Measurements from ENCODE around the gene LY6G5B.
A peak's percentile ranks its signal among the peaks of the same experiment; 100 is the strongest.

The LY6G5B gene, protein sequence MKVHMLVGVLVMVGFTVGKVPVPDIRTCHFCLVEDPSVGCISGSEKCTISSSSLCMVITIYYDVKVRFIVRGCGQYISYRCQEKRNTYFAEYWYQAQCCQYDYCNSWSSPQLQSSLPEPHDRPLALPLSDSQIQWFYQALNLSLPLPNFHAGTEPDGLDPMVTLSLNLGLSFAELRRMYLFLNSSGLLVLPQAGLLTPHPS

DNA sequence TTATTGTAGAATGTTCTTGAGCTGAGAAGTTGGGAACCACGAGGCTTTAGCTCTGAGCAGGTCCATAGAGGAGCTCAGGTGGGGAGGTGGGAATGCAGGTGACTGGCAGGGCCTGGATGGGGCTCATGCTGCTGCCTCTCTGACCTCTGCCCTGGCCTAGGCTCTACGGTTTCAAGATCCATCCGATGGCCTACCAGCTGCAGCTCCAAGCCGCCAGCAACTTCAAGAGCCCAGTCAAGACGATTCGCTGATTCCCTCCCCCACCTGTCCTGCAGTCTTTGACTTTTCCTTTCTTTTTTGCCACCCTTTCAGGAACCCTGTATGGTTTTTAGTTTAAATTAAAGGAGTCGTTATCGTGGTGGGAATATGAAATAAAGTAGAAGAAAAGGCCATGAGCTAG is at the start of gene LY6G5B:
TSS of gene LY6G5B (plus strand) at position 301 of the 400 bp plus-strand sequence. CDS start 975 bp downstream, outside the sequence.
- H3K4me3 Mint-ChIP-seq = no peak within 1 kb of the TSS
- H3K36me3 Mint-ChIP-seq (ENCODE audit: insufficient read depth) = peaks cover 41% of the 10 kb centered on the region
- H3K9me3 Mint-ChIP-seq = no peaks in the 10 kb centered on the region
- no peaks in the 10 kb centered on the region for H3K27me3 Mint-ChIP-seq
- DNase-seq (ENCODE audit: low spot score in 2 of 2) (no peak), ATAC-seq (replicated peaks; ENCODE audit: extremely low read depth, poor library complexity, severe bottlenecking) (no peak)
- H3K27ac Mint-ChIP-seq (ENCODE audit: low read depth) = no peak within 1 kb of the TSS
- H3K4me1 Mint-ChIP-seq = peaks cover 24% of the 10 kb centered on the region

DNA sequence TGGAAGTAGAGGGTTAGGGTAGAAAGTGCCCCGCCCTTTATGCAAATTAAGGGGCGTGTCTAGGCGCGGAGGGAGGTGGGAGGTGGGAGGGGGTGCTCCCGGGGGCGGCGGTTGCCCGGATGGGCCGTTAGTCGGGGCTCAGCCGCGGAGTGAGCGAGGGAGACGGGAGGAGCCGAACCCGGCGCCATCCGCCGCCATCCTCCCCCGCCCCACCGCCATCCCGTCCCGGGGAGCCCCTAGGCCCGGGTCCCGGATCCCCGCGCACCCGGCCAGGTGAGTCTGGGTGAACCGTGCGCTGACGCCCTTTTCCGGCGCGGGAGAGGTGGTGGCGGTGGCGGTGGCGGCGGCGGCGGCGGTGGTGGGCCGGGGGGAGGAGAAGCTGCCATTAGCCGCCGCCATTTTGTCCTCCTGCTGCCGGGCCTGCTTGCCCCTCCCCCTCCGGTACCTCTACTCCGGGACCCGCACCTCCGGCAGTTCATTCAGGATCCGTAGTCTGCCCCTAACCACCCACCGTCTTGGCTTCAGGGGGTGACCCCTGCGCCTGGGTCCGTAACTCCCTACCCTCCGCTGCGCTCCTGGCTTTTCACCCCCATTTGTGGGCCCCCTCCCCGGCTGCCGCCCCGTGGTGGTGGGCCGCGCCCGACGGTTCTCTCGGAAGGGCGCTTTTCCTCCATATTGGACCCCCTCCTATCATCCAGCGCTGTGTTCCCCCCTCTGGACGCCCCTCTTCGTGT is 49.0 kb upstream of the LY6G5B start, which contains the start of gene PRRC2A:
TSS of gene PRRC2A (plus strand) at position 130 of the 734 bp plus-strand sequence. CDS start 2,075 bp downstream, outside the sequence.
- Mint-ChIP-seq H3K9me3 (no peaks in the 10 kb centered on the region), H3K27ac (ENCODE audit: low read depth) (peak within 1 kb of the TSS; percentile 94), H3K4me1 (peaks cover 23% of the 10 kb centered on the region), H3K36me3 (ENCODE audit: insufficient read depth) (peaks cover 46% of the 10 kb centered on the region), H3K27me3 (no peaks in the 10 kb centered on the region), H3K4me3 (peak within 1 kb of the TSS; percentile 80)
- ATAC-seq (replicated peaks; ENCODE audit: extremely low read depth, poor library complexity, severe bottlenecking) = peak; percentile 18
- DNase-seq (ENCODE audit: low spot score in 2 of 2) = no peak

DNA sequence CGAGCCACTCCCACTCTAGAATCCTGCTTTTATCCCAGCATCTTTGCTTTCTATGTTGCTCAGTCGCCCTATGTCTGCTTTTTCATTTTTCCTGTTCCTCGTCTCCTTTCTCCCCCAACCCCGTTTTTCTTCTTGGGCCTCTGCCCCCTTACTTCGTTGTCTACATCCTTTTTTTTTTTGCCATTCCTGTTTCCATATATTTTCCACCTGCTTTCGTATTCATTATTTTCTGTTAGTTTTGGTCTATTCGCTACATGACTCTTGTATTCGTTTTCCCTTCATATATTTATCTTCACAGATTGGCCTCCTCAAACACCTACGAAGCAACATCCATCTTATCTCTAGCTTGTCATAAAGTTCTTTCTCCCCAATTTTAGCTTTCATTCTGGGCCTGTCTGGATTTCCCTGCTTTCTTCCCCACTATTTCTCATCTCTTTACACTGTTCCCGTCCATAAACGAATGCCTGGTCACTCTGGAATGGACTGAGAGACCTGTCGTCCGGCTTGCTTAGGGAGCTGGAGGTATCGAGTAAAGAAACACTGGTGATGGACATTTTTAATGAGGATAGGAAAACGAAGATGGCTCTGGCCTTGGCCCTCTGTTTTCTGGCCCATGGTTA is 48.3 kb upstream of the LY6G5B start:
- peaks cover 19% of the 10 kb centered on the region for H3K4me1 Mint-ChIP-seq
- DNase-seq (ENCODE audit: low spot score in 2 of 2) = no peak
- ATAC-seq (replicated peaks; ENCODE audit: extremely low read depth, poor library complexity, severe bottlenecking) = no peak
- no peaks in the 10 kb centered on the region for H3K27me3 Mint-ChIP-seq
- H3K27ac Mint-ChIP-seq (ENCODE audit: low read depth) = peak overlapping the region; percentile 94
- H3K9me3 Mint-ChIP-seq = no peaks in the 10 kb centered on the region
- H3K4me3 Mint-ChIP-seq = peak overlapping the region; percentile 80
- H3K36me3 Mint-ChIP-seq (ENCODE audit: insufficient read depth) = peaks cover 52% of the 10 kb centered on the region

DNA sequence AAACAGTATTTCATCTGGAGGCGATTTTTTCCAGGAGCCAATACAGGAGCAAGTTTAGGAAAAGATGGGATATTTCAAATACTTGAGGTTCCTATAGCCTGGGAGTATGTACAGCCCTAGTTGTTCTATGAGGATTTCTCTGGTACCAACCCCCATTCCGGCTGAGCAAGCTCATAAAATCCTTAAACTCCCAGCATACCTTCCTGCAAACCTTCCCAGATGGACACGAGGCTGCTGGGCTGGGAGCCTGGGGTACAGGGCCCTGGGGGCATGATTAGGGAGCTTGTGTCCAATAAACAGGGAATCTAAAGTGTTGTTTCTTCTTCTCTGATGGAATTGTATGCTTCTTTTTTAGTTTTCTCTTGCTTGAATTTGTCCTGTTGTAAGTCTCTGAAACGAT is 47.8 kb upstream of the LY6G5B start:
- H3K36me3 Mint-ChIP-seq (ENCODE audit: insufficient read depth) = peaks cover 56% of the 10 kb centered on the region

DNA sequence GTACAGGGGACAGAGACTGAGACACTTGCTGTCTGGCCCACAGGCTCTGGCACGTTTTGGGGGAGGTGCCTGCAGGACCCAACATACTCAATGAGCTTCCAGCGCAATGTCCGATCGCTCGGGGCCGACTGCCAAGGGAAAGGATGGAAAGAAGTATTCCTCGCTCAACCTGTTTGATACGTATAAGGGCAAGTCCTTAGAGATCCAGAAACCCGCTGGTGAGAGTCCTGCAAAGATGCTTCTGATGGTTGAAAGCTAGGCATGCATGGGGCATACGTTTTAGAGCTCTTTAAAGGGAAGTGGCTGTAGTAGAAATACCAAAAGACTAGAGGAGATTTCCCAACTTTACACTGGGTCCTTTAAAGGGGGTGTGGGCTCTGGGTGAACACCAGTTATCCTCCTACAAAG is 47.1 kb upstream of the LY6G5B start:
- Mint-ChIP-seq H3K36me3 (ENCODE audit: insufficient read depth) (peaks cover 63% of the 10 kb centered on the region), H3K4me3 (no peak overlapping the region), H3K4me1 (peaks cover 25% of the 10 kb centered on the region), H3K9me3 (no peaks in the 10 kb centered on the region), H3K27me3 (no peaks in the 10 kb centered on the region), H3K27ac (ENCODE audit: low read depth) (peak overlapping the region; percentile 94)
- ATAC-seq (replicated peaks; ENCODE audit: extremely low read depth, poor library complexity, severe bottlenecking) (no peak), DNase-seq (ENCODE audit: low spot score in 2 of 2) (no peak)

More for the DNA sequence above, 47.8 kb upstream of the LY6G5B start:
- DNase-seq (ENCODE audit: low spot score in 2 of 2) (no peak), ATAC-seq (replicated peaks; ENCODE audit: extremely low read depth, poor library complexity, severe bottlenecking) (no peak)
- Mint-ChIP-seq H3K9me3 (no peaks in the 10 kb centered on the region), H3K4me1 (peaks cover 21% of the 10 kb centered on the region), H3K27me3 (no peaks in the 10 kb centered on the region), H3K27ac (ENCODE audit: low read depth) (peak overlapping the region; percentile 94), H3K4me3 (peak overlapping the region; percentile 80)

DNA sequence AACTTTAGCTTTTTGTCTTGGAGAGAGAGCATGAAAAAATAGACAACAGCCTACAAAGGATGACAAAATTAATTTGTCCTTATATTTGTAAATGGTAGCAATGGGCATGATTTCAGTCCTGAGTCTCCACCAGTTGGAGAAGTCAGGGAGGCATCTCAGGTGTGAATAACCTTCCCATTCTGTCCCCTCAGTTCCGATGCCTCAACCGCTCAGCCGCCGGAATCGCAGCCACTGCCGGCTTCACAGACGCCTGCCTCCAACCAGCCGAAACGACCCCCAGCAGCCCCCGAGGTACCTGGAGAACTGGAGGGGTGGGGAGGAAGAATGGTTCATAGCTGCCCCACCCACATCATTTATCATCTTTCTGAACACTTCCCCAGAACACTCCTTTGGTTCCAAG is 45.7 kb upstream of the LY6G5B start:
- no peak overlapping the region for H3K4me3 Mint-ChIP-seq
- H3K36me3 Mint-ChIP-seq (ENCODE audit: insufficient read depth) = peaks cover 74% of the 10 kb centered on the region

DNA sequence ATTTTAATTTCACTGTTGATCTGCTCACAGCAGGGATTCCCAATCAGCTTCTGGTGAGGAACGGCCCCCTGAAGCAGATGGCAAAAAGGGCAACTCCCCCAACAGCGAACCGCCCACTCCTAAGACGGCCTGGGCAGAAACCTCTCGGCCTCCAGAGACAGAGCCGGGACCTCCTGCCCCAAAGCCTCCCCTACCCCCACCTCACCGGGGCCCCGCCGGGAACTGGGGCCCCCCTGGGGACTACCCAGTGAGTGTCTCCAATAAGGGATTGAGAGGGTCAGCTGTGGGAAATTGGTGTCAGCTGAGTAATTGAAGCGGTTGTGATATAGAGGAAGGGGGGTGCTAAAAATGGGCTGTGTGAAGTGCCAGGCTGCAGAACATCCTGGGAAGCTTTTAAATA is 42.8 kb upstream of the LY6G5B start:
- Mint-ChIP-seq H3K4me1 (peaks cover 22% of the 10 kb centered on the region), H3K36me3 (ENCODE audit: insufficient read depth) (peaks cover 77% of the 10 kb centered on the region), H3K9me3 (no peaks in the 10 kb centered on the region), H3K27me3 (no peaks in the 10 kb centered on the region), H3K4me3 (no peak overlapping the region), H3K27ac (ENCODE audit: low read depth) (peak overlapping the region; percentile 33)
- ATAC-seq (replicated peaks; ENCODE audit: extremely low read depth, poor library complexity, severe bottlenecking) (no peak), DNase-seq (ENCODE audit: low spot score in 2 of 2) (no peak)

More for the DNA sequence above, 45.7 kb upstream of the LY6G5B start:
- Mint-ChIP-seq H3K4me1 (peaks cover 31% of the 10 kb centered on the region), H3K9me3 (no peaks in the 10 kb centered on the region), H3K27me3 (no peaks in the 10 kb centered on the region), H3K27ac (ENCODE audit: low read depth) (no peak overlapping the region)
- no peak for DNase-seq (ENCODE audit: low spot score in 2 of 2)
- no peak for ATAC-seq (replicated peaks; ENCODE audit: extremely low read depth, poor library complexity, severe bottlenecking)

DNA sequence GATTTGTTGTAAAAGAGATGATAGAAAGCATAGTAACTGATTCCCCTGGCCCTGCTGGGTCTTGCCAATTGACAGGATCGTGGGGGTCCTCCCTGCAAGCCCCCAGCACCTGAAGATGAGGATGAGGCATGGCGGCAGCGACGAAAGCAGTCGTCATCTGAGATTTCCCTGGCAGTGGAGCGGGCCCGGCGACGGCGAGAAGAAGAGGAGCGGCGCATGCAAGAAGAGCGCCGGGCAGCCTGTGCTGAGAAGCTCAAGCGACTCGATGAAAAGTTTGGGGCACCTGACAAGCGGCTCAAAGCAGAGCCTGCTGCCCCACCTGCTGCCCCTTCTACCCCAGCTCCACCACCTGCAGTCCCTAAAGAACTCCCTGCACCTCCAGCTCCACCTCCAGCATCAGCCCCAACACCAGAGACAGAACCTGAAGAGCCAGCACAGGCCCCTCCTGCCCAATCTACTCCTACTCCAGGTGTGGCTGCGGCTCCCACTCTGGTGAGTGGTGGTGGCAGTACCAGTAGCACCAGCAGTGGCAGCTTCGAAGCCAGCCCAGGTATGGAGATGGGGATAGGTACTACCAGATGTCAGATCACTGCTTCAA is 42.0 kb upstream of the LY6G5B start:
- ATAC-seq (replicated peaks; ENCODE audit: extremely low read depth, poor library complexity, severe bottlenecking) (no peak), DNase-seq (ENCODE audit: low spot score in 2 of 2) (no peak)
- H3K9me3 Mint-ChIP-seq = no peaks in the 10 kb centered on the region
- peak overlapping the region; percentile 33 for H3K27ac Mint-ChIP-seq (ENCODE audit: low read depth)
- H3K4me1 Mint-ChIP-seq = peaks cover 14% of the 10 kb centered on the region
- H3K27me3 Mint-ChIP-seq = no peaks in the 10 kb centered on the region
- H3K4me3 Mint-ChIP-seq = no peak overlapping the region
- H3K36me3 Mint-ChIP-seq (ENCODE audit: insufficient read depth) = peaks cover 75% of the 10 kb centered on the region

DNA sequence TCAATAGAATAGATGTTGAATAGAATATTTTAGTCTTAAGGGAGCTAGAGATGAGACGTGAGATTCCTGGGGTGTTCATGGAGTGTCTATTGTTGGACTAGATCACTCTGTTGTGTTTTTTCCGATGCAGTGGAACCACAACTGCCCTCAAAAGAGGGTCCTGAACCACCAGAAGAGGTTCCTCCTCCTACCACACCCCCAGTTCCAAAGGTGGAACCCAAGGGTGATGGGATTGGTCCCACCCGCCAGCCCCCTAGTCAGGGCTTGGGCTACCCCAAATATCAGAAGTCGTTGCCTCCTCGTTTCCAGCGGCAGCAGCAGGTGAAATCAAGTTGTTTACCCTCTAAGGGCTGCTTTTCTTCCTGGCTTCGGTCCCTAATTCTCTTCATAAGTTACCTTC is 40.8 kb upstream of the LY6G5B start:
- H3K9me3 Mint-ChIP-seq = no peaks in the 10 kb centered on the region
- H3K4me3 Mint-ChIP-seq = no peak overlapping the region
- no peak for ATAC-seq (replicated peaks; ENCODE audit: extremely low read depth, poor library complexity, severe bottlenecking)
- DNase-seq (ENCODE audit: low spot score in 2 of 2) = no peak
- H3K27me3 Mint-ChIP-seq = no peaks in the 10 kb centered on the region
- H3K4me1 Mint-ChIP-seq = peaks cover 14% of the 10 kb centered on the region
- H3K36me3 Mint-ChIP-seq (ENCODE audit: insufficient read depth) = peaks cover 70% of the 10 kb centered on the region
- no peak overlapping the region for H3K27ac Mint-ChIP-seq (ENCODE audit: low read depth)

DNA sequence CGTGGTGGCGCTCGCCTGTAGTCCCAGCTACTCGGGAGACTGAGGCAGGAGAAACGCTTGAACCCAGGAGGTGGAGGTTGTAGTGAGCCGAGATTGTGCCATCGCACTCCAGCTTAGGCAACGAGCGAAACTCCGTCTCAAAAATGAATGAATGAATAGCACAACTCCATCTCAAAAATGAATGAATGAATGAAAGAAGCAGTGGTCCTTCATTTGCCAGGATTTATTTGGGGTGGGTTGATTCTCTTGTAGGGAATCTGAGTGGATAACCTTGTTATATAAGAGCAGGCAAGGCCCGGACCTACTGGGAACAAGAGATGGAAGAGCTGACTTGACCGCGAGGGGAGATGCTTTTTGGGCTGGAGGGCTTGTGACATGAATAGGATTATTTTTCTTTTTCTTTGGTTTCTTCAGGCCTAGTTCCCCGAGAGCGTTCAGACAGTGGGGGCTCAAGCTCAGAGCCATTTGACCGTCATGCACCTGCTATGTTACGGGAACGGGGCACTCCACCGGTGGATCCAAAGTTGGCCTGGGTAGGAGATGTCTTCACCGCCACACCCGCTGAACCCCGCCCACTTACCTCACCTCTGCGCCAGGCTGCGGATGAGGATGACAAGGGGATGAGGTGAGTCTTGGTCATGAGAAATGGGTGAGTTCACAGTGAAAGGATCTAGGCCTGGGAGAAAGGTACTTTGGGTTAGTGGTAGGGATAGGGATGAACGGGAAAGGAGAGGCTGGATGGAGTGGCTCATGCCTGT is 39.4 kb upstream of the LY6G5B start:
- H3K36me3 Mint-ChIP-seq (ENCODE audit: insufficient read depth) = peaks cover 67% of the 10 kb centered on the region
- no peak overlapping the region for H3K4me3 Mint-ChIP-seq
- DNase-seq (ENCODE audit: low spot score in 2 of 2) (no peak), ATAC-seq (replicated peaks; ENCODE audit: extremely low read depth, poor library complexity, severe bottlenecking) (no peak)
- peaks cover 14% of the 10 kb centered on the region for H3K4me1 Mint-ChIP-seq
- no peaks in the 10 kb centered on the region for H3K9me3 Mint-ChIP-seq
- H3K27me3 Mint-ChIP-seq = no peaks in the 10 kb centered on the region
- H3K27ac Mint-ChIP-seq (ENCODE audit: low read depth) = peak overlapping the region; percentile 73

DNA sequence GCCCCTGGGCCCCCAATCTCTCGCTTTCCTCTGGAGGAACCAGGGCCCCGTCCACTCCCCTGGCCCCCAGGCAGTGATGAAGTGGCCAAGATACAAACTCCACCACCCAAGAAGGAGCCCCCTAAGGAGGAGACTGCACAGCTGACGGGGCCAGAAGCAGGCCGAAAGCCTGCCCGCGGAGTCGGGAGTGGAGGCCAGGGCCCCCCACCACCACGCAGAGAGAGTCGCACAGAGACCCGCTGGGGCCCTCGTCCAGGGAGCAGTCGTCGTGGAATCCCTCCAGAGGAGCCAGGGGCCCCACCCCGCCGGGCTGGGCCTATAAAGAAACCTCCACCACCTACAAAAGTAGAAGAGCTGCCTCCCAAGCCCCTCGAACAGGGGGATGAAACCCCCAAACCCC is 38.6 kb upstream of the LY6G5B start:
- Mint-ChIP-seq H3K27me3 (no peaks in the 10 kb centered on the region), H3K36me3 (ENCODE audit: insufficient read depth) (peaks cover 69% of the 10 kb centered on the region), H3K27ac (ENCODE audit: low read depth) (peak overlapping the region; percentile 73), H3K4me1 (peaks cover 14% of the 10 kb centered on the region), H3K9me3 (no peaks in the 10 kb centered on the region), H3K4me3 (no peak overlapping the region)
- DNase-seq (ENCODE audit: low spot score in 2 of 2) (no peak), ATAC-seq (replicated peaks; ENCODE audit: extremely low read depth, poor library complexity, severe bottlenecking) (no peak)

DNA sequence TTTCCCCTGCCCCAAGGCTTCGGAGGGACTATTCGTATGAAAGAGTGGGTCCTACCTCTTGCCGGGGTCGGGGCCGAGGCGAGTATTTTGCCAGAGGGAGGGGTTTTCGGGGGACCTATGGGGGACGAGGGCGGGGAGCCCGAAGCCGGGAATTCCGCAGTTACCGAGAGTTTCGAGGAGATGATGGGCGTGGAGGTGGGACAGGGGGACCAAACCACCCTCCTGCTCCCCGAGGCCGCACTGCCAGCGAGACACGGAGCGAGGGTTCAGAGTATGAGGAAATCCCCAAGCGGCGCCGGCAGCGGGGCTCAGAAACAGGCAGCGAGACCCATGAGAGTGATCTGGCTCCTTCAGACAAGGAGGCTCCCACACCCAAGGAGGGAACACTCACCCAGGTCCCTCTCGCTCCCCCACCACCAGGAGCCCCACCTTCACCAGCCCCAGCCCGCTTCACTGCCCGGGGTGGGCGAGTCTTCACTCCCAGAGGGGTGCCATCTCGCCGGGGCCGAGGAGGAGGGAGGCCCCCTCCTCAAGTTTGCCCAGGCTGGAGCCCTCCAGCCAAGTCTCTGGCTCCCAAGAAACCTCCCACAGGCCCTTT is 38.0 kb upstream of the LY6G5B start:
- ATAC-seq (replicated peaks; ENCODE audit: extremely low read depth, poor library complexity, severe bottlenecking) (no peak), DNase-seq (ENCODE audit: low spot score in 2 of 2) (no peak)
- no peak overlapping the region for H3K4me3 Mint-ChIP-seq
- H3K4me1 Mint-ChIP-seq = peaks cover 15% of the 10 kb centered on the region
- peaks cover 67% of the 10 kb centered on the region for H3K36me3 Mint-ChIP-seq (ENCODE audit: insufficient read depth)
- H3K27me3 Mint-ChIP-seq = no peaks in the 10 kb centered on the region
- no peaks in the 10 kb centered on the region for H3K9me3 Mint-ChIP-seq
- H3K27ac Mint-ChIP-seq (ENCODE audit: low read depth) = peak overlapping the region; percentile 88
